IPS-18a (cell line): Measurements from ENCODE around the gene IGSF6.
"Not testable (repeated sequence)": the region's sequence is repeated elsewhere in the genome, so short reads cannot be mapped to it uniquely, and the experiment has no call there.

Experiments used
- H3K27ac ChIP-seq: one replicate; pipeline ENCODE4 v1.5.1; 2013; ENCODE audit warnings: low read length
- H3K27me3 ChIP-seq: one replicate; pipeline ENCODE4 v1.6.1; 2013; ENCODE audit warnings: mild to moderate bottlenecking, low read length; ENCODE audit not compliant: control insufficient read depth, insufficient read depth
- H3K36me3 ChIP-seq: one replicate; pipeline ENCODE4 v1.6.1; 2013; ENCODE audit warnings: low read depth, low read length; ENCODE audit not compliant: control insufficient read depth
- H3K4me1 ChIP-seq: one replicate; pipeline ENCODE4 v1.6.1; 2013; ENCODE audit warnings: low read depth, low read length; ENCODE audit not compliant: control insufficient read depth
- H3K4me3 ChIP-seq: one replicate; pipeline ENCODE4 v1.5.1; 2013; ENCODE audit warnings: low read length
- H3K9ac ChIP-seq: one replicate; pipeline ENCODE4 v1.6.1; 2013; ENCODE audit warnings: mild to moderate bottlenecking, low read length, moderate library complexity
- H3K9me3 ChIP-seq: one replicate; pipeline ENCODE4 v1.6.1; 2013; ENCODE audit warnings: low read depth, low read length; ENCODE audit not compliant: control insufficient read depth

The IGSF6 gene, protein sequence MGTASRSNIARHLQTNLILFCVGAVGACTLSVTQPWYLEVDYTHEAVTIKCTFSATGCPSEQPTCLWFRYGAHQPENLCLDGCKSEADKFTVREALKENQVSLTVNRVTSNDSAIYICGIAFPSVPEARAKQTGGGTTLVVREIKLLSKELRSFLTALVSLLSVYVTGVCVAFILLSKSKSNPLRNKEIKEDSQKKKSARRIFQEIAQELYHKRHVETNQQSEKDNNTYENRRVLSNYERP

DNA sequence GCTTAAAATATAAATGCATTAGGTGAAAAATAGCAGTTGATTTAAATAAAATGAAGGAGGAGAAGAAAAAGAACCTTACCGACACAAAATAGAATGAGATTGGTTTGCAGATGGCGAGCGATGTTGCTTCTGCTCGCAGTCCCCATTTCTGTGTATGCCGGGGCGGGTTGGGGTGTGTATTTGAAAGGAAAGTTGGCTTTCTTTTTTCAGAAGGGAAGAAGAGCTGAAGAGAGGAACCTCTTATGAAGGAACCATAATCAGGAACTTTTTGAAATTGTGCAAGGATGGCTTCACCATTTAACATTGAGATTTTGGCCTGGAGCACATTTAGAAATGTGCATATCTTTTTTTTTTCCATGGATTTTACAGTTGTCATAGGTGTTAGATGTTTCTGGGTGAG is at the start of gene IGSF6:
Gene IGSF6 (minus strand): TSS at position 156 of the 400 bp plus-strand sequence. CDS start 10 bp downstream, at position 146.
- H3K9ac ChIP-seq = no peak within 1 kb of the TSS
- H3K4me3 ChIP-seq = no peak within 1 kb of the TSS
- no peaks in the 10 kb centered on the region for H3K9me3 ChIP-seq
- peaks cover 4% of the 10 kb centered on the region for H3K36me3 ChIP-seq
- no peaks in the 10 kb centered on the region for H3K4me1 ChIP-seq
- H3K27ac ChIP-seq = no peak within 1 kb of the TSS
- H3K27me3 ChIP-seq = no peaks in the 10 kb centered on the region

DNA sequence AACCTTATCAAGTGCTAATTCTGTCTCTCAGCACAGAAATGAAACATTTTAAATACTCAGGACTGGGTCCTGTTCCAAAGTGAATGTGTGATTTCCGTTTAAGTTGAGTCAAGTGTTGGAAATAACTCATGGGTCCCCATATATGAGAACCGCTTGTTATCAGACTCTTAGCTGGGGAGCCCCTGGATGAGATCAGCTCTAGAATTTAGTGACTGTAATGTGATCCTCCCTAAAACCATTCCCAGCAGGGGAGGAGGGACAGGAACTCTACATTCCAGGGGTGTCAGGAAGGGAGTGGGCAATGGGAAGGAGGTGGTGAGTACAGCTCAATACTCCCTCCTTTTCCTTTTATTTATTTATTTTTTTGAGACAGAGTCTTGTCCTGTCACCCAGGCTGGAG is 48.9 kb upstream of the IGSF6 start:
- Histone ChIP-seq H3K27ac (no peak overlapping the region), H3K36me3 (no peaks in the 10 kb centered on the region), H3K9ac (no peak overlapping the region), H3K4me3 (no peak overlapping the region), H3K9me3 (no peaks in the 10 kb centered on the region), H3K27me3 (no peaks in the 10 kb centered on the region), H3K4me1 (no peaks in the 10 kb centered on the region)

DNA sequence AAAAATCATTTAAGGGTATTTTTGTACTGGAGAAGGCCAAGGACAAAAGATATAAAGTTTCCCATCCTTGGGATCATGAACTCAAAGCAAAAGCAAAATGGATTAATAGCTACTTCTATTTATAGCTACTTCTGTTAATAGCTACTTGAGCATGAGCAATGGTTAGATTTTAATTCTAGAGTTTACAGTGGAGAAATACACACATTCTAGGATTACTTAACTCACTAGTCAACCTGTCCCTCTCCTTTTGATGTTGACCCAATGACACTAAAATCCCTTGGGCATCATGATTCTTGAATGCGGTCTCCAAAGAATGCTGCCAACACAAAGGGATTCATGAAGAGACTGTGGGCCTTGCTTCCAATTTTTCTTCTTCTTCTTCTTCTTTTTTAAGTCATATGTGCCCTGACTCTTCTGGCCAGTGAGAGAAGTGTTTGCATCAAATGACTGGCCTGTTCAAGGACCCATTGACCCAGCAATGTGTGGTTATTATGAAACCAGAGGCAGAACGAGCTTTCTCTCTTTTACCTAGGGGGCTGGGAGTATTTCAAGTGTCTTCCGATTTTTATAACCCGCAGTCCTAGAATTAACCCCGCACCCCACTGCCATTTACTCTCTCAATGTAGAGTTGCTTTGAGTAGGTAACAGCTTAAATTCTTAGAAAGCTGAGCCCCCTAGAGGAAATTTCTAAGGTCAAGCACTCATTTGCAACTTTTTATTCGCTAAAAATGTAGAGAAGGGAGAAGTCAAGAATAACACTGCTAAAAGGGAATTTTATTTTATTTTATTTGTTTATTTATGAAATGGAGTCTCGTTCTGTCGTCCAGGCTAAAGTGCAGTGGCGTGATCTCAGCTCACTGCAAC is 46.0 kb upstream of the IGSF6 start:
- H3K27me3 ChIP-seq = no peaks in the 10 kb centered on the region
- H3K27ac ChIP-seq = no peak overlapping the region
- H3K9ac ChIP-seq = no peak overlapping the region
- H3K9me3 ChIP-seq = no peaks in the 10 kb centered on the region
- no peaks in the 10 kb centered on the region for H3K4me1 ChIP-seq
- no peak overlapping the region for H3K4me3 ChIP-seq
- no peaks in the 10 kb centered on the region for H3K36me3 ChIP-seq

DNA sequence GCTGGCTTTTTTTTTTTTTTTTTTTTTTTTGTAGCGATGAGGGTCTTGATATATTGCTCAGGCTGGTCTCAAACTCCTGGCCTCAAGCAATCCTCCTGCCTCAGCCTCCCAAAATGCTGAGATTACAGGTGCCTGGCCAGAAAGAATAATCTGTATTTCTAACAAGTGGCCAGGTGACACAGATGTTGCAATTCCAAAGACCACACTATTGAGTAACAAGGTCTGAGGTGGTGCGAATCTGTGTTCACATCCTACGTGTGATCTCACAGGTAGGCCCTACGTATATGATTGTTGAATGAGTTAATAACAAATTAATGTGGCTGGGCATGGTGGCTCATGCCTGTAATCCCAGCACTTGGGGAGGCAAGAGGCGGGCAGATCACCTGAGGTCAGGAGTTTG is 44.6 kb upstream of the IGSF6 start:
- H3K27me3 ChIP-seq = no peaks in the 10 kb centered on the region
- no peaks in the 10 kb centered on the region for H3K36me3 ChIP-seq
- H3K4me3 ChIP-seq = no peak overlapping the region
- H3K27ac ChIP-seq = no peak overlapping the region
- H3K9me3 ChIP-seq = no peaks in the 10 kb centered on the region
- H3K9ac ChIP-seq = no peak overlapping the region
- H3K4me1 ChIP-seq = no peaks in the 10 kb centered on the region

DNA sequence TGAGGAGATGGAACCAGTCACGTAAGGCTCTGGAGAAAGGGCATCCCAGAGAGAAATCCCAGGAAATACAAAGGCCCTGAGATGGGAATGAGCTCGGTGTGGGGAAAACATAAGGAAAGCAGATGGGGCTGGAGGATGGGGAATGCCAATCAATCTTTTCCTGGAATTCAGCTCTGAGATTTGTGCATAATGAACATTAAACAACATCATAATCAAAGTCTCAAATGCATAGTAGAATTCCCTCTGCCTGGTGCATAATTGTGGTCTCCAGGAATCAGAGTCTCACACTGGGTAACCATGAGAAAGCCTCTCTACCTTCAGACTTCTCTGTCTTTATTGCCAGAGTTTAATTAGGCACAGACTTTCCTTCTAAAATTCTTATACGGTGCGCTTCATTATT is 42.2 kb upstream of the IGSF6 start:
- Histone ChIP-seq H3K4me3 (no peak overlapping the region), H3K27me3 (no peaks in the 10 kb centered on the region), H3K9me3 (no peaks in the 10 kb centered on the region), H3K36me3 (no peaks in the 10 kb centered on the region), H3K27ac (no peak overlapping the region), H3K9ac (no peak overlapping the region), H3K4me1 (no peaks in the 10 kb centered on the region)

DNA sequence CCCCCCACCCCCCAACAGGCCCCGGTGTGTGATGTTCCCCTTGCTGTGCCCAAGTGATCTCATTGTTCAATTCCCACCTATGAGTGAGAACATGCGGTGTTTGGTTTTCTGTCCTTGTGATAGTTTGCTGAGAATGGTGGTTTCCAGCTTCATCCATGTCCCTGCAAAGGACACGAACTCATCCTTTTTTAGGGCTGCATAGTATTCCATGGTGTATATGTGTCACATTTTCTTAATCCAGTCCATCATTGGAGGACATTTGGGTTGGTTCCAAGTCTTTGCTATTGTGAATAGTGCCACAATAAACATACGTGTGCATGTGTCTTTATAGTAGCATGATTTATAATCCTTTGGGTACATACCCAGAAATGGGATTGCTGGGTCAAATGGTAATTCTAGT is 38.6 kb upstream of the IGSF6 start:
- not testable (repeated sequence) for H3K4me3 ChIP-seq, H3K27me3 ChIP-seq, H3K9me3 ChIP-seq, H3K36me3 ChIP-seq, H3K4me1 ChIP-seq, H3K9ac ChIP-seq, H3K27ac ChIP-seq

DNA sequence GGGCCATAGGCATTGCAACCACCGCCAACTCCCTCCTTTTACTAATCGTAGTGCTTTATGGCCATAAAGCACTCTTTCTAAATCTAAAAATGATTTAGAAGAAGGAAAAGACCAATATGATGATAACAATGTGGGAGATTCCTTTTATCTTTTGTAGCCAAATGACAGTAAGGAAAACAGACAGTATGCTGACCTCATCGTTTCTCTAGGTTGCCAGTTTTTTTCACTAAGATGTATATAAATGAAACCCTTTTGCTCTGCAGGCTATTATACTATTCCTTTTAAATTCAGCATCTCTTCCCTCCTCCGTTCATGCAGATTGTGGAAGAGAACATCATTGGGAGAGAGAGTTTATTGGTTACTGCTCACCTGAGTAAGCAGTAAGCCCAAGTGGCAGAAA is 36.7 kb upstream of the IGSF6 start:
- no peaks in the 10 kb centered on the region for H3K4me1 ChIP-seq
- no peak overlapping the region for H3K9ac ChIP-seq
- H3K36me3 ChIP-seq = no peaks in the 10 kb centered on the region
- no peak overlapping the region for H3K4me3 ChIP-seq
- no peaks in the 10 kb centered on the region for H3K9me3 ChIP-seq
- no peaks in the 10 kb centered on the region for H3K27me3 ChIP-seq
- no peak overlapping the region for H3K27ac ChIP-seq

DNA sequence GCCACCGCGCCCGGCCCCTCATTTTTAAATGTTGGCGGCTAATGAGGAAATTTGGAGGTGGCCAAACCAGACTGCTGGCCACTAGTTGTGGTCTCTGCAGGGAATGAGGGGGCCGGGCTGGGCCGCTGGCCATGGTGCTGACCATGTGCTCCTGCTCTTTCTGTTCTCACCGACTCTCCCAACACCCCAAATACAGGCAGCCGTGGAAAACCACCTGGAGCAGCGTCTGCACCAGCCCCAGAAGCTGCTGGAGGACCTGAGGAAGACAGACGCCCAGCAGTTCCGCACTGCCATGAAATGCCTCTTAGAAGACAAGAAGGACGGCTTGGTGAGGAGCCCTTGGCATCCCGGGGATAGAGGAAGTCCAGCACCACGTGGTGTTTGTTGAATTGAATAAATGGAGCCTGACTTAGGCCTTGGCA is 32.6 kb upstream of the IGSF6 start:
- H3K9ac ChIP-seq = no peak overlapping the region
- H3K36me3 ChIP-seq = no peaks in the 10 kb centered on the region
- H3K27me3 ChIP-seq = no peaks in the 10 kb centered on the region
- H3K9me3 ChIP-seq = no peaks in the 10 kb centered on the region
- H3K4me1 ChIP-seq = no peaks in the 10 kb centered on the region
- H3K4me3 ChIP-seq = no peak overlapping the region
- no peak overlapping the region for H3K27ac ChIP-seq

DNA sequence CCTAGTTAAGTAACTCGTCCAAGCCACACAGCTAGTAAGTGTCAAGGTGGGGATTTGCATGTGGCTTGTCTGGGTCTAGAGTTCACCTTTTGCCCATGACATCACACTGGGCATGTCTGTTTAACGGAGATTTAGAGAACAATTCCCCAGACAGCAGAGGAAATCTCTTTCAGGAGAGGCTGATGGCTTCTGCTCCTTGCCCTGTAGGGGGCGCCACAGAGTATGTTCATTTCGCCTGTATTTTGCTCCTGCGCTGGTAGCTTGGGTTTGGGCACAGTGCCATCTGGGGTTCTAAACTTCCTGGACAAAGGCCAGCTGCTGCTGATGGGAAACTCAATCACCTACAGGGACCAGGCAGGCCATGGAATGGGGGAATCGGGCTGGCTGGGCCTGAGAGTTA is 31.8 kb upstream of the IGSF6 start:
- Histone ChIP-seq H3K36me3 (no peaks in the 10 kb centered on the region), H3K4me3 (no peak overlapping the region), H3K4me1 (no peaks in the 10 kb centered on the region), H3K27ac (no peak overlapping the region), H3K9ac (no peak overlapping the region), H3K9me3 (no peaks in the 10 kb centered on the region), H3K27me3 (no peaks in the 10 kb centered on the region)

DNA sequence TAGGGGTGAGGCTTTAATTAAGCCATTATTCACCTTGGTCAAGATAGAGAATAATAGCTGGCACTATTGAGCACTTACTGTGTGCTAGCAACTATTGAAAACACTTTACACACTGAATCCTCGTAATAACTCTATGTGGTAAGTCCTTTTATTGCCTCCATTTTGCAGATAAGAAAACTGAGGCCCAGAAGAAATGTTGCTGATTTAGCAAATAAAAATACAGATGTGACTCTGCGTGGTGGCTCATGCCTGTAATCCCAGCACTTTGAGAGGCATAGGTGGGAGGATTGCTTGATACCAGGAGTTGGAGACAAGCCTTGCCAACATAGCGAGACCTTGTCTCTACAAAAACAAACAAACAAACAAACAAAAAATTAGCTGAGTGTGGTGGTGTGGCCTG is 30.8 kb upstream of the IGSF6 start:
- no peaks in the 10 kb centered on the region for H3K4me1 ChIP-seq
- no peak overlapping the region for H3K27ac ChIP-seq
- no peaks in the 10 kb centered on the region for H3K27me3 ChIP-seq
- H3K9me3 ChIP-seq = no peaks in the 10 kb centered on the region
- H3K36me3 ChIP-seq = no peaks in the 10 kb centered on the region
- no peak overlapping the region for H3K4me3 ChIP-seq
- H3K9ac ChIP-seq = no peak overlapping the region

DNA sequence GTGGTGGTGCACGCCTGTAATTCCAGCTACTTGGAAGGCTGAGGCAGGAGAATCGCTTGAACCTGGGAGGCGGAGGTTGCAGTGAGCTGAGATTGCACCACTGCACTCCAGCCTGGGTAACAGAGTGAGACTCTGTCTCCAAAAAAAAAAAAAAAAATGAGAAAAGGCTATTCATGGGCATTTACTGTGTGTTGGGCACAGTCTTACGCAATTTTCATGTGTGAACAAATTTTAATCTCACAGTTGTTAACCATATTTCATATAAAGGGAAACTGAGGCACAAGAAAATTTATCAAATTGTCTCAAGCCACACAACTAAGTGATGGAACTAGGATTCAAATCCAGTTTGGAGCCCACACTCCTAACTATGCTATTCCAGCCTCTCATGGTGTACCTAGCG is 28.3 kb upstream of the IGSF6 start:
- not testable (repeated sequence) for H3K4me1 ChIP-seq, H3K9me3 ChIP-seq, H3K27ac ChIP-seq, H3K9ac ChIP-seq, H3K4me3 ChIP-seq, H3K27me3 ChIP-seq, H3K36me3 ChIP-seq

DNA sequence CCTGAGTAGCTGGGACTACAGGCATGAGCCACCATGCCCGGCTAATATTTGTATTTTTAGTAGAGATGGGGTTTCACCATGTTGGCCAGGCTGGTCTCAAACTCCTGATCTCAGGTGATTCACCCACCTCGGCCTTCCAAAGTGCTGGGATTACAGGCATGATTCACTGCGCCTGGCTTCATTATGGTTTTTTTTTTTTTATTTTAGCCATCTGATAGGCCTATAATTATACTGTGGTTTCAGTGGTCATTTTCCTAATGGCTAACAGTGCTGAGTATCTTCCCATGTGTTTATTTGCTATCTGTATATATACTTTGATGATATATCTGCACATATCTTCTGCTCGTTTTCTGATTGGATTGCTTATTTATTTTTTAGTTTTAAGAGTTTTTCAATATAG is 22.0 kb upstream of the IGSF6 start:
- not testable (repeated sequence) for H3K27me3 ChIP-seq, H3K9me3 ChIP-seq, H3K9ac ChIP-seq, H3K4me1 ChIP-seq, H3K4me3 ChIP-seq, H3K36me3 ChIP-seq, H3K27ac ChIP-seq
